ENCODE results near the gene C3orf85.
"Not testable (repeated sequence)": the region's sequence is repeated elsewhere in the genome, so short reads cannot be mapped to it uniquely, and the experiment has no call there.

The C3orf85 gene, protein sequence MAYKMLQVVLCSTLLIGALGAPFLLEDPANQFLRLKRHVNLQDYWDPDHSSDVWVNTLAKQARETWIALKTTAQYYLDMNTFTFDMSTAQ

GRCh38 chr3:109136523-109136922 is at the start of gene C3orf85:
Gene C3orf85 (plus strand): TSS chr3:109136719. CDS start chr3:109136848, 129 bp downstream.
- no peak for DNase-seq (ENCODE audit: low read depth)

DNA sequence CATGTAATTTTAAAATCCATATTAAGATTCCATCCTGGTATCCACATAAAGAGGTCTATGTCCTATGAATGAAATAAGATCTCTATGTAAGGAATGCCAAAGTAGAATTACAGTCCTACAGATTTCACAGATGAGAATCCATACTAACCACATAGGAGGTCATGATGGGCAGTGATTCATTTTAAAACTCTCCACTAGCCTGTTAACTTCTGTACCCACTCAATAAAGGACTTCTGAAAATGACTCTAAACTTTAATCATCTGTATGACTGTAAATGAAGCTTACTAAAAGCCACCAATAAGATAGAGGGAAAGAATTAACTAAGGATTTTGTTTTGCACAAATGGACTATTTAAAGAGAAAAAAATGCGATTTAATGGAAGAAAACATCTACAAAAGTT is 47.3 kb upstream of the C3orf85 start:
- DNase-seq (ENCODE audit: low read depth): peak; percentile 63

DNA sequence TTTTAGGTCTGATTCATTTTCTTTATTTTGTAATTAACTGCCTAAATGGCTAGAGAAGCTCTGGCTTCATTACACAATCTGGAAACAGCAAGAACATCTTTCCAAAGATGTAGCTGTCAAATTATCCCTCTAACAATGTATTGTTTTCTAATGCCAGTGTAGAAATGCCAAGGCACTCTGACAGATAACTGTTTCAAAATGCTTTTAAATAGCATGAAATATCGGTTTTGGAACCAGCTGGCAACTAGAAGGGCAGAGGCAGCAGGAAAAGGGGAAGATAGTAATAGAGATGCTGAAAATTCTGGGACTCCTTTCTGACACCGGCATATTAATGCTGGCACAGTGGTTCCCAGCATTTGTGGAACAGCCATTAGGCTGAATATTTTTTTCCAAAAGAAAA is 44.7 kb upstream of the C3orf85 start:
- DNase-seq (ENCODE audit: low read depth): no peak

DNA sequence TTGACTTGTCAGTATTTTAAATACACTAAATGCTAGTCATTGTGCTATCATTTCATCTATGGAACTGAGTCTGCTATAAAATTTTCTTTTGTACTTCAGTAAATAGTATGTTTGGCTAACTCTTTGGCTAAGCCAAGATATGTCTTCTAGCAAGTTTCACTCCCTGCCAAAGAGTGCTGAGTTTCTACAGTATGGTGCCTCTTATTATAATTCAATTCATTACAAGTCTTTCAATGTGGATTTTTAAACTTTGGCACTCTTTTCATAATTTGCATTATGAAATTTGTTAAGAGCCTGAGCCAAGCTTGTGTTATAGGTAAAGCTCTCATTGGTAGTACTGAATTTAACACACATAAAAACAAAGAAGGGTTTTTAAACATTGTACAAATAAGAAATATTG is 43.0 kb upstream of the C3orf85 start:
- DNase-seq (ENCODE audit: low read depth): no peak

- no peak for DNase-seq (ENCODE audit: low read depth)
These were observed 41.4 kb upstream of the C3orf85 start for GRCh38 chr3:109095166-109095565.

GRCh38 chr3:109098079-109098644 is 38.4 kb upstream of the C3orf85 start:
- peak; percentile 35 for DNase-seq (ENCODE audit: low read depth)

GRCh38 chr3:109109574-109109973 is 26.9 kb upstream of the C3orf85 start:
- no peak for DNase-seq (ENCODE audit: low read depth)

- DNase-seq (ENCODE audit: low read depth): no peak
These were observed 23.4 kb upstream of the C3orf85 start for GRCh38 chr3:109112946-109113760.

- no peak for DNase-seq (ENCODE audit: low read depth)
These were observed 21.8 kb upstream of the C3orf85 start for GRCh38 chr3:109114746-109115145.

DNA sequence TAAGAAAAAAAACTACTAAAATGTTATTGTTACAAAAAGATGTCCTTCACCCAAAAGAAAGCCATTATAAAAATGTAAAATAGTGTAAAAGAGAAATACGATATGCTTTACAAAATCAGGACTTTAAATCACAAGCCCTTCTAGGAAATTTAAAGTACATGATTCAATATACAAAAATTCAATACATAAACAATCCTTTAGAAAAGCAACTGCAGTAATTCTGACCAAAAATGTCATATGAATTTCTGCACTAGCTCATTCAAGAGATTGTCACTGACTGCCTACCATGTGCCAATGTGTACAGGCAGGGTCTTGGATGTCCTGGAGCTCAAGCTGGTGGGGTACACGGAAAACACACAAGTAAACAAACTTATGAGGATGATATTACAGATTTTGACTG is 21.1 kb upstream of the C3orf85 start:
- DNase-seq (ENCODE audit: low read depth): peak; percentile 43

- DNase-seq (ENCODE audit: low read depth): no peak
These were observed 20.5 kb upstream of the C3orf85 start for GRCh38 chr3:109116031-109116430.

GRCh38 chr3:109117939-109118338 is 18.6 kb upstream of the C3orf85 start, which contains the start of gene MORC1:
Gene MORC1 (minus strand): TSS chr3:109118134. CDS start chr3:109118059, 75 bp downstream.
- DNase-seq (ENCODE audit: low read depth): no peak

DNA sequence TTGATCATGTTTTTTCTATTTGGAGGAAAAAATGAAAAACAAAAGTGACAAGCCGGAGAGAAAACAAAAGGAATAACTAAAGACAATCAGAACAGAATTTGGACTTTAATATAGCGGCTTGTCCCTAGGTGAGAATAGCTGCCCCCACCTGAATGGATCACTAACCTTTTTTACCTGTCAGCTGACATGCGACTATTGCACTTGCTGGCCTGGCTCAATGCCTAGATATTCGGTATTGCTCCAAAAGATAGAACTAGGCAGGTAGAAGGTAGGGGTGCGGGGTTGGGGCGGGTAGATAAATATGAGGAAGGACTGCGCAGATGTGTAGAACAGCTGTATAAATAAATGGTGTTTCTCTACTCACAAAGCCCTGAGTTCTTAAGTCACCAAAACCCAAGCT is 17.9 kb upstream of the C3orf85 start:
- no peak for DNase-seq (ENCODE audit: low read depth)

DNA sequence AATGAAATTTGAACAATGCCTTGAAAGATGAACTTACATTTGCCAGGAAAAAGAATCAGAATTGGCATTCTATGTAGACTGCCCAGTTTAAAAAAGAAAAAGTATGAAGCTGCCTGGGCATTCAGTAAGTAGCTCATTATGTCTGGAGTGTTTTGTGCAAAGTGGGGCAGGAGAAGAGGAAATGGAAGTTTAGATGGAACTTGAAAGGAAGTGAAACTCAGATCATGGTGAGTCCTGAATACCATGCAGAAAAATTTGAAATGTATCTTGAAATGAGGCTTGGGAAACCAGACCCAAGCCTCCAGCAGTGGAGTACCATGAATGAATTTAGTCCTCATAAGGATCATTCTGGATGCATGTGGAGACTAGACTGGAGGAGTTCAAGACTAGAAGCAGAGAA is 13.8 kb upstream of the C3orf85 start:
- DNase-seq (ENCODE audit: low read depth): no peak

DNA sequence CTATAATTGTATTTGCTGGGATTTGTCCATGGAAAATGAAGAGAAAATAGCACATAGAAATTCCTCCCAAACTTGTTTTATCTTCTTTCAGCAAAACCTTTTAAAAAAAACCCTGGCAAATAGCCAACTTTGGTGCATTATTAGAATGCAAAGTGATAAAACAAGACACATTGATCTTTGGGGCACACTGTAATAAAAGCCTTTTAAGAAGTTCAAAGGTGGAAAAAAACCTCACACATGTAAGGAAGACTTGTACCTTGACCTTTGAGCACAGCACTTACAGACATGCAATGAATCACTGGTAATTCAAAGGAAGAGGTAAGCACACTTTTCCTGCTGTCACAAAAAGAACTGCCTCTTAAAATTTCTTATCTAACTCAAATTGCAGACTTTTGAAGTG is 10.6 kb upstream of the C3orf85 start:
- no peak for DNase-seq (ENCODE audit: low read depth)

DNA sequence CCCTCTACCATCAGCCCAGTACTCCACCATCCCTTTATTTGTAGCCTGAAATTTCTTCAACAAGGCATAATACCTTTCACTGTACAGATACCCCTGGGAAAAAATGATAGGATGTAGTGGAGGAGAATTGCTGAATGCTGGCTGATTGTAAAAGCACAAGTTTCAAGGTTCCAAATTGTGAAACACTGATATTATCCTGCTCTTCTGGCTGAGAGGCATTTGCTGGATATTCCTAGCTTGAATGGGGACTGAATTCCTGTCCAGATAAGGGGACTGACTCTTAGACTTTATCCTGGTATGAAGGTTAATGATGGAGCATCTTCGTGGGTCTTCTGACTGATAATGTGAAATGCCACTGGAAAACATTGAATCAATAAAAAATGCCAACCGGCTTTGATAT is 9.0 kb upstream of the C3orf85 start:
- no peak for DNase-seq (ENCODE audit: low read depth)

DNA sequence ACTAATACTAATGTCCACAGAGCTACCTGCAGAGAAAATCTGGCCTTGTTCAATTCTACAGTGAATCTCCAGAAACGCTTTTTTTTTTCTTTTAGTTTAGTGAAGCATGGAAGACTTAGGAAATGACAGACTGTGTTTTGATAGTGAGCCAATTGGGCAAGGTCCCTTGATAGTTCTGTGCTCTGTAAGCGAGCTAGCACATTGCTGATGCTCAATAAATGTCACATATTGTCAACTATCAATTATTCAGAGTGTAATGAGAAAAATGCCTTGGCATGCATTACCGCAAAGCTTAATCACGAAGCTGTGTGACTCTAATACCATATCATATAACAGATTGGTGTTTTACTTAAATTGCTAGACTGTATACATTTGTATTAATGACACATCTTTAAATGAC is 5.2 kb upstream of the C3orf85 start:
- peak; percentile 8 for DNase-seq (ENCODE audit: low read depth)

- DNase-seq (ENCODE audit: low read depth): peak; percentile 47
These were observed 3.6 kb upstream of the C3orf85 start for GRCh38 chr3:109132801-109133473.

- DNase-seq (ENCODE audit: low read depth): not testable (repeated sequence)
These were observed 3.1 kb upstream of the C3orf85 start for GRCh38 chr3:109133474-109133816.

DNA sequence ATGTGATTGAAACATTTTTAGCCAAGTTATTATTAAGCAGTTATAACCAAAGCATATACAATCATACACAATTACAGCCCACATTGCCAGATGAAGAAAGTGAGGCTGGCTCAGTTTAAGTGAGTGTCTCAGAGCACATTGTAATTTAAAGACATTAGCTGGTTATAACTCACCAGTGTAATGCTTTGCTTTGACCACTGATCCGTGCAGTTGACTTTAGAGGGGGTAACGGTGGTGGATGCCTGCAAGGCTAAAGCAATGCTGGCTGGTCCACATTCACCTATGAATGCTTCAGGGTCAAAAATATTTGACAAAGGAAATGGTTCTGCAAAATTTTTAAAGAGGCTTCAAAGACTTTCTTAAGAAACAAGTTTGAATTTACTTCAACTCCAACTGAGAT is 1.2 kb downstream of the C3orf85 start:
- DNase-seq (ENCODE audit: low read depth): no peak

- no peak for DNase-seq (ENCODE audit: low read depth)
These were observed 3.8 kb downstream of the C3orf85 start for GRCh38 chr3:109140318-109140717.

DNA sequence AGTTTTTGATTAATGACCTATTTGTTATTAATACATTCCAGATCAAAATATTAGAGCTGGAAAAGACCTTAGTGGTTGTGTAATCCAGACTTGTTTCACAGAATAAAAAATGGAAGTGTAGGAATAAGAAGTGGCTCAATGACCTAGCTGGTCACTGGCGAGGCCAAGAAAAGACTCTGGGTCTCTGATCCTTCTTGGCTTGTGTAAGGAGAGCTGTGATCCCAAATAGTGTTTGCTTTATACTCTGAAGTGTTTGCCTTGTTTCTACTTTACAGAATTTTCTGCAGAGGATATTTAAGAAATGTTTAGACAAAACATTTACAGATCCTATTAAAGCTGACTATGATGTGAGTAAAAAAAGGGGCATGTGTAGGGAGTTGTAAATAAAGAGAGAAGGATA is 7.1 kb downstream of the C3orf85 start:
- no peak for DNase-seq (ENCODE audit: low read depth)

DNA sequence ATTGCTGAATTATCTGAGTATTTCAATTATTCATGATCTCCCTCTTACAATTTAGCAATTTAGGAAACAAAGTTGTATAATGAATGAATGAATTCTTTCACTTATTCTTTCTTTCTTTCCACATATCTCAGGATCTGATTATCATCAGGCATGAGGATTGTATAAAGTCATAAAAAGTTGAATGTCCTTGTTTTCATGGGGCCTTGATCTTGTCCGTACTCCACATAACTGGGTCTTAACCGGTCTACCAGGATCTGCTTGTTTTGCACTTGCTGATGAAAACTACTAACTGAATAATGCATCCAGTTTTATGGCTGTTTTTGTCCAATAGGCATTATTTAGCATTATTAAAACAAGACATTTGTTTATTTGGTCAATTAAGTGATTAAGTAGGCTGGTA is 12.6 kb downstream of the C3orf85 start:
- DNase-seq (ENCODE audit: low read depth): no peak
